HG03571 (cell line): Measurements from ENCODE around the gene FSIP1.

Experiments
- ATAC-seq: cut with Tn5 transposase; IDR thresholded peaks from one replicate; pipeline ENCODE4 v1.9.1; 2021; ENCODE audit not compliant: unreplicated experiment

The FSIP1 gene

DNA sequence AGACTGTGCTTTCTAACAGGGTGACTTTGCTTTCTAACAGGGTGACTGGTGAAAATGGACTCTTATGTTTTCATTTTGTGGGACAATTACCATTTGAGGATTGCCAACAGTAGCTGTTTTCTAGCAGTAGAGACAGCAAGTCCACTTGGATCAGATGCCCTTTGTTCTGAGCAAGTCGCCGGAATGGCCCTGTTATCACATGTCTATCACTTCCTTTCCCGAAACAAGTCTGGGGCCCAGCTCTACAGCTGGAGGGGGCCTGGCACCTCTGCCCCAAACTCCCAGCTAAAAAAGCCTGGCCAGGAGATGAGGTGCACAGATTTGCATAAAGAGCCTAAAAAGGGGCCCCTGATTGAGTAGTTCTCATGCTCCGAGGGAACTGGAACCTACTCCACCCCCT is 157.2 kb downstream of the FSIP1 start:
- no peak for ATAC-seq

DNA sequence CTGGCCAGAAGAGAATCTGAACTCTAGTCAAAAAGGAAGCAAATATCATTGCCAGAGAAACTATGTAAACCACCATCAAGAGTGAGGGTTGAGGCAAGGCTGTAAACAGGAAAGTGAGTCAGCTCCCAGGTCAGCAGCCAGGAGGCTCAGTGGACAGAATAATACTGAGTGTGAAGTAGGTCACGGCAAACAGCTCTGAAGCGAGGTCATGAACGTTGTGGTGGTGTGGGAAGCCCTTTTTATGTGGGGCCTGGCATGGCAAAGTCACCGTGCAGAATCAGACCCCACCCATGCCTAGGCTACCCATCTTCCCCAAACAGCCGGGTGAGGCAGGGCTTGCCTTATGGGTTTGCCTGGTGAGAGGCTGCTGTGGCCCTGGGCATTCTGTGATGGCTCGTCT is 157.8 kb downstream of the FSIP1 start:
- no peak for ATAC-seq

DNA sequence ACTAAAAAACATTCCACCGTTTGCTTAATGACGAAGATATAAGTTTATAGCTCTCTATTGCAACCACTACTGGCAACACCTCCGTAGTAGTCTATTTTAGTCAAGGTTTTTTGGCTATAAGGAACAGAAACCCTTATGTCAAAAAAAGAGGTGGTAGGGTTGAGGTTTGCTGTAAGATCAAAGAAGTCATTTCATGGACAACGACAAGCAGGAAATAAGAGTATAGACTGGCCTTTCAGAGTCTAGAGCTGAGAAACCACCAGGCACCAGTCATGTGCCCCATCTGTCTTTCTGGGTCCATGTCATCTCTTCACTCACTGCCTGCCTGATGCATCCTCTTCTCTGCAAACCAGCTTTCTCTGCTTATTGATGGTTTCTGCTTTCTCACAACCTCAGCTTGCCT is 159.1 kb downstream of the FSIP1 start:
- peak; percentile 83 for ATAC-seq

DNA sequence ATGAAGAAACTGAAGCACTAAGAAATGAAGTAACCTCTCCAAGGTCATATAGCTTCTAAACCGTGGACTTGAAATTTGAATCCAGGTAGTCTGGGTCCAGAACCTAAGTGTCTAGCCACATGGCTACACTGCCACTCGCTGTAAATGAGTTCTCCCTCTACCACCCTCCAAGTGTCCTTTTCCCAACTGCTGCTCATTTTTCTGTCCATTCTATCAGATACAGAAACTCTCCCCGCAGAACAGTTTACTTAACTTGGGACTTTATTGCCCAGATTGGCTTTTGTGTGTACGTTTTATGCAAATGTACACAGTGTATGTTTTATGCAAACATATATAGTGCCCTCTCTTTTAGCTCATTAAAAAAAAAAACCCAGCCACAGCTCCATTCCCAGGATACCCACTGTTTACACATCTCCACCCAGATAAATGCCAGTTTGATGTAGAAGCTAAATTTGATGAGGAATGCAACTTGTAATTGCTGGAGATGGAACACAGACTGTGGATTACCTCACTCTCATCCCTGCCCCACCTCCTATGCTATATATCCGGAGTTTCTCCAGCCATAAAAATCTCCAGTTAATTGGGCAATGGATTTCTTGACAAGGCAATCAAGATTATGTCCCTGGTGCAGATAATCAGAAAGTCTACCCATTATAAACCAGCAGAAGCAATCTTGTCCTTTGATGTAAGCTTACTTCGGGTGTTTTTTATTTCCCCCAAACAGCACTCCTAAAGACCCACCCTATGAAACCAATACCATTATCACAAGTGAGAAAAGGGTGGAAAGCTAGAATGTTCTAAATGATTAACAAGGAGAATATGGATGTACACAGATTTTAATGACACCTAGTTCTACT is 159.8 kb downstream of the FSIP1 start:
- ATAC-seq, result peak; percentile 8

DNA sequence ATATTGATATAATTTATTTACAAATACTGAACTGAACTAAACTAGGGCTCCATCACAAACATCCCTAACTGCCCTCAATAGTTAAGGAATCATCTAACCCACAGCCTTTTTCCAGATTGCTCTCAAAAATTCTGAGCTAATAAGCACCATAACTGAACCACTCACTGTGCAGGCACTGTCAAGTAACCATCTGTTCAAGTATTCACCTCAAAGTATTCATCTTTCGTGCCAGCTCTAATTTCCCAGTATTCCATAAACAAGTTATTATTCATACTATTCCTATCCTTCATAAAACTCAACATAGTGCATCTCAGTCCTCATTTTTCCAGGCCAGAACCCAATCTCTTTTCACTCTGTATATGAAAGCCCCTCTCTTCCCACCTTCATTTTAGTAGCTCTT is 160.7 kb downstream of the FSIP1 start:
- ATAC-seq, result no peak

DNA sequence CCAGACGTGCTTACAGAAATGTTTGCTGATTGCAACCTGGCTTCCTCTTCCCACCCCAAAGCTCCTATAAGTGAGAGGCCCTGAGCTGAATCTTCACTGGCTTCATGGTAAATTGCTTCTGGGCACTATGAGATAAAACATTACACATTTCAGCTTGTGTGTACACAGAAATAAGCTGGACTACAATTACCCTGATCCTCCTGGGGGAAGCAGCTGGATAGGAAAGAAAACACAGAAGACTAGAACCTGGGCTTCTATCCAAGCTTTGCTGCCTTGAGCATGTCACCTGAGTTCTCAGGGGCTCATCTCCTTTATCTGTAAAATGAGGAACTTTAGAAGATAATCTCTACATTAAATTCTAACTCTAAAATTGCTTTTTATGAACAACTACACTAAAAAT is 161.4 kb downstream of the FSIP1 start:
- ATAC-seq, result no peak

DNA sequence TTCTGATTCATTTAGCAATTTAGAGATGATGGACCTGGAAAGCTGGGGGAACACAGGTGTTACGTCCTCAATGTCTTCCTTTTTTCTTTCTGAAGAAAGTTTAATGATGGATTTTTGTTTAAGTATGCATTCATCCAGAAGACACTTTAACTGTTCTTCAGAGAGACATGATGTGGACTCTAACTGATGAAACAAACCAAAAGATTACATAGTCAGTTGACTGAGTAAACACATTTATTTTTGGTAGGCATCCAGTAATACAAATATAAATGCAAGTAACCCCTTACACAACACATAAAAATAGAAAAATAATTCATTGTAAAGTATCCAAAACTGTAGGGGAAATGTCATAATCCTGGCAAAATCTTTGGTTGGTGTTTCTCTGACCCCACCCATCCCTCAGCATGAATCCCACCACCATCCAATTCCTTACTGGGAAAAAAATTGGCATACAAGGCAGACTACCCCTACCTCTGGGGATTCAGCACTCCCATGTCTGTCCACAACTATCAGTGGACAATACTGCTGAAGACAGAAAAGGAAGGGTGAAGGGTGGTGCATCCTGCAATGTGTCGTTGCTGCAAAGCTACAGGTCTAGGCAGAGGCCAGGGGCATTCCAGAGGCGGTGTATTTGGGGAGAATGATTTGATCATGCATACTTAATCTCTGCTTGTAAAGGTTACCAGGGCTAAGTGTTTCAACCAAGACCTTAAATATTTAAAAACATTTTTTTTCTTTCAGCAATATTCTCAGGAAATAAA is 164.4 kb downstream of the FSIP1 start:
- no peak for ATAC-seq

DNA sequence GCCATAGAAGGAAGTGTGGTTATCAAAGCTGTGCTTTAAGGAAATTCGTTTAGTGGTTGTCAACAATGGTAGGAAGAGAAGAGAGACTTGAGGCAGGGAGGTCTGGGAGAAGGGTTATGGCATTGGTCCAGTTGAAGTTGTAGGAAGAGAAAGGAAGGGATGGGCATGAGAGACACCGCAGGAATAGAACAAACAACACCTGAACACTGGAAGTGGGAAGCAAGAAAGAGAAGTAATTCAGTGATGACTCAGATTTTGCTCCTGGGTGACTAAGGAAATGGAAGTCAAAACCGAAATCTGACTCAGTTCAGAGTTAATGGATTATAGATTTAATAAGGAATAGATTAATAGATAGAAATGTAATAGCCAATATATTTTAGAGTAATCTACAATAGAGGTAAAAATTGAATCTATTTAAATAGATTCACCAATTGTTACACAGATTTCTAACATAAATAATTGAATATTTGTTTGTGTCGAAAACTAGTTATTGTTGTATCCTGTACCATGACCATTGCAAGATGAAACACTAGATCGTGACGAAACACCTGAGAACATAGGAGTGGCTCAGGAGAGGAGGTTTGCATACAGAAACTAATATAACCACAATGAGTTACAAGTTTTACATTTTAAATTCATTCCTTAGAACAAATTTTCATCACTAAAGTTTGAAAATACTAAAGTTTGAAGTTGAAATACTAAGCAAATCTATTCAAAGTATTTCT is 165.7 kb downstream of the FSIP1 start:
- ATAC-seq, result no peak

DNA sequence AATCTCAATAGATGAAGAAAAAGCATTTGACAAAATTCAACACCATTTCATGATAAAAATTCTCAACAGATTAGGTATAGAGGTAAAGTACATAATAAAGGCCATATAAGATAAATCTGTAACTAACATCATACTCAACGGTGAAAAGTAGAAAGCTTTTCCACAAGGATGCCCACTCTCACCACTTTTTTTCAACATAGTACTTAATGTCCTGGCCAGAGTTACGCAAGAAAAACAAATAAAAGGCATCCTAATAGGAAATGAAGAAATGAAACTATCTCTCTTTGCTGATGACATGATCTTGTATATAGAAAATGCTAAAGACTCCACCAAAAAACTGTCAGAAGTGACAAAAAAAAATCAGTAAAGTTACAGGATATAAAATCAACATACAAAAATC is 168.8 kb downstream of the FSIP1 start:
- ATAC-seq, result no peak

DNA sequence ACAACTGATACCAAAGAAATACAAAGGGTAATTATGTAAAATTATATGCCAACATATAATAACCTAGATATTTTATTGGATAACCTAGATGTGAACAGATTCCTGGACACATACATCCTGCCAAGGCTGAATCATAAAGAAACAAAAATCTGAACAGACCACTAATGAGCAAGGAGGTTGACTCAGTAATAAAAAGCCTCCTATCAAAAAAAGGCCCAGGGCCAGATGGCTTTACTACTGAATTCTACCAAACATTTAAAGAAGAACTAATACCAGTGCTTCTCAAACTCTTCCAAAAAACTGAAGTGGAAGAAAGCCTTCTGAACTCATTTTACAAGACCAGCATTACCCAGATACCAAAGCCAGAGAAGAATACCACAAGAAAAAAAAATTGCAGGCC is 169.4 kb downstream of the FSIP1 start:
- ATAC-seq, result no peak

DNA sequence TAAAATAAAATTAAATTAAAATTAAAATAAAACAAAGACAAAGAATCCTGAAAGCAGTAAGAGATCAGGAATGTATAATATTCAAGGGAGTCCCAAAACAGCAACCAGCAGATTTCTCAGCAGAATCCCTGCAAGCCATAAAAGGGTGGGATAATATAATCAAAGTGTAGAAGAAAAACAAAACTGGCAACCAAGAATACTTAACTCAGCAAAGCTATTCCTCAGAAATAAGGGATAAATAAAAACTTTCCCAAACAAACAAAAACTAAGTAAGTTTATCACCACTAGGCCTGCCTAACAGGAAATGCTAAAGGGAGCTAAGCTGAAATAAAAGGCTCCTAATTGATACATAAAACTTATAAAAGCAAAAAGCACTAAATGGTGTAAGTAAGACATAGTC is 172.0 kb downstream of the FSIP1 start:
- ATAC-seq, result no peak

DNA sequence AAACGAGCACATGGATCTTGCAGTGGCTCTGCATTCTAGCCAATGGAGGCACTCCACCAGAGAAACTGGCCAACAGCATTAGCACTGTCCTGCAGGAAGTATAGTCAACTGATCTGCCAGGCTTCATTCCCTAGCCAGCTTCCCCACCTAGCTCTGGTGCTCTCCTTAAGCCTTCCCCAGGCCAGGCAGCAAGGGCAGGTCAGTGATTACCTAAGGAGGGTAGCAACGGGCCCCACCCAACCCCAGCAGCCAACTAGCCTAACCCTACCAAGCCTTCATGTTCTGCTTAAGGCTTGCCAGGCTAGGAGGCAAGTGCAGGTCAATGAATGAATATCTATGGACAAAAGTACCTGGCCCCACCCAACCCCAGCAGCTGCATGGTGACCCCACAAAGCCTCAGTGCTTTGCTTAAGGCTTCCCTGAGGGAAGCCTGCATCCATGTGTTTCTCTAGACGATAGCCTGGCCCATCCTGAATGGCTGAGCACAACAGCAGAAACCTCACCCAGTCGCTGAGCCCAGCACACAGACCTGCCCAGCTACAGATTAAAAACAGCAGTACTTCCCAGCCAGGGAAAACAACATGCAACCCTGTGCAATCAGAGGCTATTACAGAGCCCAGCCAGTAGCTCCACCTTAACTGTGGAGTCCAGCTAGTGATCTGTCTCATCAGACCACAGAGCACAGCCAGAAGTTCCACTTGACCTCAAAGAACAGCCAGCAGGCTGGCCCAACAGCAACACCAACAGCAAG is 173.3 kb downstream of the FSIP1 start:
- ATAC-seq, result no peak

DNA sequence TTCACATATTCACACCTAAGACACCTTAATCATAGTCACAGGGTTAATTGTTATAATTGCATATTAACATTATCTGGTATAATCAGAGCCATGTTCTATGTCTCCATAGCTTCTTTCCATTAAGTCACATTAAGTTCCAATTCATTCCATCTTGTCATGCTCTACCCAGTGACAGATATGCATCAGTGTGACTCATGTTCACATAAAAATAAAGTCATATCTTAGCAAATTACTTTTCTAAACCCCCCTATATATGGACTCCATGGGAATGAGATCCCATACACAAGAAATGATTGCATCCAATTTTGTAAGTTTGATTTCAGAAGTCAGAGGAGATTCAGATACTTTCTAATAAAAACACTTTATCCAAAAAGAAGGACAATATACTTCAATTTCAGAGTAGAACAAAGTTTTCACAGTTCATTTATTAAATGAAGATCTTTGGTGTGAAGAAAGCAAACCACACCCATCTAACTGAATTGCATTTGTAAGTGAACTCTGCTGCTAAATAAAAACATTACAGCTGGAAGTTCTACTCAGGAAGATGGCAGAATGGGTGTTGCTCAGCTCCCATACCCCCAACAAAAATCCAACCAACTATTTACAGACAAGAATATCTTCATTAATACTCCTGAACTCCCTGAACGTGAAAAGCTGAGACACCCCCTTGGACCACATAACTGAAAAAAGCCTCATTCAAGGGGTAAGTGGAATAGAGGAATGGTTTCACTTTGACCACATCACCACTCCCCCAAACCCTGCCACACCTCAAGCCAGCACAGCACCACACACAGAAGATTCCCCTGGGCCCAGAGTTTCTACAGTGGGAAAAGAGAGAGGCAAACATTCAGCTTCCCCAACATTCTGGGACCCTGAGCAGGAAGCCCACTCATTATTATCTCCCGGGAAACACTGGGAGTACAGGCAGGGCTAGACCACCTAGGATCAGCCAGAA is 174.2 kb downstream of the FSIP1 start:
- ATAC-seq, result no peak

DNA sequence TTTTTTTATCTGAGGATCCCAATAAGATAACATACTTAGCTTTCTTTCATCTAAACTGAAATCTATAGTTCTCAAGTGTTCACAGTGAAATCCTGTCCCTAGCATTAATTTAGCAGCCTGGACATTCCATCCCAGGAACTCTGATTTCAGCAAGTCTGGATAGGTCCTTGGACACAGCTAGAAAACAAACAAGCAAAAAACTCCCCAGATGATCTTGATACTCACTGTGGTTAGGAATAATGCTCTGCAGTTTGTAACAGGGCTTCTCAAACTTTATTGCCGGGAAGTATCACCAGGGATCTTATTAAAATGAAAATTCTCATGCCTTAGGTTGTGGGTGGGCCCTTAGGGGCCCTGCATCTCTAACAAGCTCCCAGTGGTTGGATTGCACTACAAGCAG is 177.5 kb downstream of the FSIP1 start:
- no peak for ATAC-seq

DNA sequence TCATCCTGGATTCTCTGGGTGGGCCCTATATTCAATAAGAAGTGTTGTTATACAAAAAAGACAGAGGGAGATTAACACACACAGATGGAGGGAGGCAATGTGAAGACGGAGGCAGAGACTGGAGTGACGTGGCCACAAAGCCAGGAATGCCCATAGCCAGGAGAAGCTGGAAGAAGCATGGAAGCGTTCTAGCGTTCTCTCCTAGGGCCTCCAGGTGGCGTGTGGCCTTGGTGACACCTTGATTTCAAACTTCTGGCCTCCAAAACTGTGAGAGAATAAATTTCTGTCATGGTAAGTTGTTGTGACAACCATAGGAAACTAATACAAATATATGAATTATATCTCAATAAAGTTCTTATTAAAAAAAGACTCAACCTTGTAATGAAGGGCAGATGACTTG is 180.5 kb downstream of the FSIP1 start:
- no peak for ATAC-seq

DNA sequence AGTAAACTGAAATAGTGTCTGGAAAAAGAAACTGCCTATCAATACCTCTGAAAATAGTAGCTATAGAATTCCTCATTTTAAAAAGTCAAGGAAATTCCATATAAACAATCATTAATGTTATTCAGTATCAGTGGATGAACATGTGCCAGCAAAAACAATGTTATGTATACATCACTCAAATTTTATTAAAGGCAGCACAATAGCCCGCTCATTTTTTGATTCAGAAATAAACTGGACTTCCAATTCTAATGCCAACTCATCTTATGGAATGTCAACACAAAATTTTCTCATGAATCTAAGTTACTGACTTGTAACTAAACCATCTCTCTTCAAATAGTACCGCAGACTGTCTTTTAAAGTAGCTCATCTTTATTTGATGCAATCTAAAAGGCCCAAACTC is 182.8 kb downstream of the FSIP1 start:
- ATAC-seq, result no peak

DNA sequence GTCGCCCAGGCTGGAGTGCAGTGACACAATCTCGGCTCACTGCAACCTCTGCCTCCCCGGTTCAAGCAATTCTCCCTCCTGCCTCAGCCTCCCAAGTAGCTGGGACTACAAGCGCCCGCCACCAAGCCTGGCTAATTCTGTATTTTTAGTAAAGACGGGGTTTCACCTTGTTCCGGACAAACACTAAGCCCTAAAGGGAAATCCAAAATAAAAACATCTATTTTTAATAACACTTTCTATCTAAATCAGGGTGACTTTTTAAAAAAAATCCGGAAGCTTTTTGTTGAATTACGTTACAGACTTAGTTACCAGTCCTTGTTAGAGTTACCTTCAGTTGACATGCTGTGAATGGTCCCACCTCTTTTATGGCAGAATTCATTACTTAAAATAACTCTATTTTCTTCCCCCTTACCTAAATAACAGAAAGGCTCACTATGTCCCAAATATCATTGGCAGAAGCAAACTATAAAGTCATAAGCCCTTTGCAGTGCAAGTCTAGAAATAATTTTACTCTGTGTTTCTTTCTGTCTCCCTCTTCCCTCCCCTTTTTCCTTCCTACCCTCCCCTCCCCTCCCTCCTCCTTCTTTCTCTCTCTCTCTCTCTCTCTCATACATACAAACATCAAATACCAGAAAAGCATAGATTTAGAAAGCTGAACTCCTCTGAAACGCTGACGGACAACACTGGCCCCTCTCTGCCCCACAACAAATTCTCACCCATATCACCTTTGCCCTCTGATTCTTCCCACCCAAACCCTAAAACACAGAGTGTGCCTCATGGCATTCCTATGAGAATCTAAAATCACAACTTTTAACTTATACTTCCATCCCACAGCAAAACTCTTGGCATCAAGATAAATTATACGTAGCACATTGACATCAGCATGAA is 183.4 kb downstream of the FSIP1 start:
- ATAC-seq, result no peak

DNA sequence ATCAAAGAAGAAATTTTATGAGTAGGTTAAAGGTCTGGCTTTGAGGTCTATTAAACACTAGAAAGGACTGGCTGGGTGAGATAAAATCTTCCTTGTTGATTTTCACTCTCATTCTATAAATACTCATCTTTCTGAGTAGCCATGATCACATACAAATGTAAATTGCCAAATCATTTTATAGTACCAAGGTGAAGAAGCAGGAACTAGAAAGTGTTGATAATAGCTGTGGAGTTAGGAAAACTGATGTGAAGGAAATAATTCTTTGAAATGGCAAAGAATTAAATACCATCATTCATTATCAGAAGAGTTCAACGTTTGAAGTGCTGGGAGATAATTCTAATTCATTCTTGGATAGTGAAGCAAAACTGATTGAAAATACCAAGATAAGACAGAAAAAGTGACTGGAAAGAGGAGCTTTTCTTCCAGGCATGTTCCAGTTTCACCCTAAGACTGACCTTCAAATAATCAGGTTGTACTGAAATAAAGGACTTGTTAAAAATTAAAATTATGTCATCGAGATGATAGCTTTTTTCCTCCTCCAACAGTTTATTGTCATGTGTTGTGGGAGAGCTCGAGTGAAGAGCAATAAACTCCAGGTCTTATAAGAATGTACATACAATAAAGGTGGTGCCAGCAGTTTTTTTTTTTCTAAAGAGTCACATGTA is 184.3 kb downstream of the FSIP1 start:
- no peak for ATAC-seq
